ENCODE results near the gene PDCD7. TPM values are rescaled to one million over a fixed set of nuclear protein-coding genes. Genes with fewer than 3 reads are reported as not detected.

PDCD7 gene
- total and polyA plus RNA-seq, 2 of the 4 experiments (the other 2 are of a cell fraction): 4.7 to 12.3 TPM

GRCh38 chr15:65095011-65095746 is 38.4 kb downstream of the PDCD7 start:
- H3K36me3 ChIP-seq (ENCODE audit: control insufficient read depth, insufficient read depth, low read length): peaks cover 20% of the 10 kb centered on the region
- no CpG with 5 or more reads among the region's 5 CpGs for WGBS, 2 experiments (ENCODE audit: extremely low coverage in 2 of 2, insufficient read length in 1 of 2)
- TF ChIP-seq NFE2L2 (IDR thresholded peaks at IDR 0.05; ENCODE audit: low read depth, low read length) (no peak), MAFK (IDR thresholded peaks at IDR 0.05; ENCODE audit: low read depth, low read length) (no peak), RAD21 (IDR thresholded peaks at IDR 0.05; ENCODE audit: low read length) (no peak), CHD1 (IDR thresholded peaks at IDR 0.05; ENCODE audit: low read depth, low read length) (no peak), RCOR1 (IDR thresholded peaks at IDR 0.05; ENCODE audit: insufficient replicate concordance, low read length) (no peak), BHLHE40 (IDR thresholded peaks at IDR 0.05; ENCODE audit: low read depth, low read length) (no peak), FOS (IDR thresholded peaks at IDR 0.05; ENCODE audit: low read depth, low read length) (no peak), POLR2A (IDR thresholded peaks at IDR 0.05; ENCODE audit: low read depth, low read length) (no peak), CTCF (conservative IDR thresholded peaks at IDR 0.05; ENCODE audit: low read depth, low read length) (no peak), RFX5 (IDR thresholded peaks at IDR 0.05; ENCODE audit: low read depth, low read length) (no peak), CEBPB (IDR thresholded peaks at IDR 0.05; ENCODE audit: low read depth, low read length) (no peak), SMC3 (IDR thresholded peaks at IDR 0.05; ENCODE audit: low read depth, low read length) (no peak), MXI1 (IDR thresholded peaks at IDR 0.05; ENCODE audit: borderline replicate concordance, low read depth, low read length) (no peak), MAZ (IDR thresholded peaks at IDR 0.05; ENCODE audit: borderline replicate concordance, low read depth, low read length) (no peak)
- TF ChIP-seq, protein P1, sequence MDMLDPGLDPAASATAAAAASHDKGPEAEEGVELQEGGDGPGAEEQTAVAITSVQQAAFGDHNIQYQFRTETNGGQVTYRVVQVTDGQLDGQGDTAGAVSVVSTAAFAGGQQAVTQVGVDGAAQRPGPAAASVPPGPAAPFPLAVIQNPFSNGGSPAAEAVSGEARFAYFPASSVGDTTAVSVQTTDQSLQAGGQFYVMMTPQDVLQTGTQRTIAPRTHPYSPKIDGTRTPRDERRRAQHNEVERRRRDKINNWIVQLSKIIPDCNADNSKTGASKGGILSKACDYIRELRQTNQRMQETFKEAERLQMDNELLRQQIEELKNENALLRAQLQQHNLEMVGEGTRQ (IDR thresholded peaks at IDR 0.05; ENCODE audit: low read depth, low read length): no peak
- TF ChIP-seq, protein P2, sequence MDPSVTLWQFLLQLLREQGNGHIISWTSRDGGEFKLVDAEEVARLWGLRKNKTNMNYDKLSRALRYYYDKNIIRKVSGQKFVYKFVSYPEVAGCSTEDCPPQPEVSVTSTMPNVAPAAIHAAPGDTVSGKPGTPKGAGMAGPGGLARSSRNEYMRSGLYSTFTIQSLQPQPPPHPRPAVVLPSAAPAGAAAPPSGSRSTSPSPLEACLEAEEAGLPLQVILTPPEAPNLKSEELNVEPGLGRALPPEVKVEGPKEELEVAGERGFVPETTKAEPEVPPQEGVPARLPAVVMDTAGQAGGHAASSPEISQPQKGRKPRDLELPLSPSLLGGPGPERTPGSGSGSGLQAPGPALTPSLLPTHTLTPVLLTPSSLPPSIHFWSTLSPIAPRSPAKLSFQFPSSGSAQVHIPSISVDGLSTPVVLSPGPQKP (IDR thresholded peaks at IDR 0.05; ENCODE audit: borderline replicate concordance, low read depth, low read length): no peak
- intact Hi-C loops (cut with micrococcal nuclease) (no loop called here), in situ Hi-C loops (cut with MboI; ENCODE audit: low sequenced_read_pairs) (no loop called here), dilution Hi-C loops (cut with HindIII; ENCODE audit: low sequenced_read_pairs, unreplicated experiment) (no loop called here)
- H2BK15ac ChIP-seq (ENCODE audit: low read depth, low read length): no peak overlapping the region
- BruUV-seq (replicated peaks): no TSS peak
- H3K9me3 ChIP-seq (ENCODE audit: control insufficient read depth, insufficient read depth, low read length): no peaks in the 10 kb centered on the region
- no peak overlapping the region for H4K5ac ChIP-seq (ENCODE audit: low read depth, low read length)
- DNase-seq: no peak
- no peak overlapping the region for H3K23ac ChIP-seq (ENCODE audit: low read depth, low read length)
- no peak overlapping the region for H2BK20ac ChIP-seq (ENCODE audit: low read depth, low read length)
- H3K4ac ChIP-seq (ENCODE audit: low read depth, low read length): no peak overlapping the region
- no peak overlapping the region for H2AK5ac ChIP-seq (ENCODE audit: low read depth, low read length)
- no peaks in the 10 kb centered on the region for H3K79me1 ChIP-seq (ENCODE audit: low read depth in 1 of 2, low read length in 2 of 2)
- POLR2A ChIA-PET (ENCODE audit: unreplicated experiment): no interaction called here
- peaks cover 10% of the 10 kb centered on the region for H3K4me1 ChIP-seq (ENCODE audit: control insufficient read depth, insufficient read depth, low read length)
- no peak overlapping the region for H3K27ac ChIP-seq (ENCODE audit: insufficient read depth, low read length)
- no peaks in the 10 kb centered on the region for H3K9me1 ChIP-seq (ENCODE audit: insufficient read depth, low read length)
- CTCF ChIA-PET: no interaction called here
- H3K56ac ChIP-seq (ENCODE audit: extremely low read depth, insufficient read depth, low read length): no peak overlapping the region
- no peak overlapping the region for H4K91ac ChIP-seq (ENCODE audit: insufficient read depth, low read depth, low read length)
- H3K9ac ChIP-seq (ENCODE audit: low read depth, low read length): no peak overlapping the region
- H4K20me1 ChIP-seq (ENCODE audit: insufficient read depth, low read length): no peaks in the 10 kb centered on the region; the same call in 1 of the 2 replicates
- no peak overlapping the region for H2AK9ac ChIP-seq (replicated peaks; ENCODE audit: low read depth, low read length, poor library complexity)
- no peak overlapping the region for H2BK120ac ChIP-seq (ENCODE audit: low read depth, low read length)
- ATAC-seq (ENCODE audit: low read depth): no peak; the same call in 1 of the 2 replicates
- no peak overlapping the region for H3K18ac ChIP-seq (ENCODE audit: low read depth, low read length)
- H2BK5ac ChIP-seq (ENCODE audit: low read depth, low read length, poor library complexity, severe bottlenecking): no peak overlapping the region
- no peak overlapping the region for H3K14ac ChIP-seq (replicated peaks; ENCODE audit: low read depth, low read length)
- no peak overlapping the region for H3K4me2 ChIP-seq (ENCODE audit: low read depth, low read length)
- no peak overlapping the region for H4K8ac ChIP-seq (ENCODE audit: low read depth in 2 of 2, low read length in 2 of 2)
- H3K27me3 ChIP-seq (ENCODE audit: control insufficient read depth, insufficient read depth, low read length): no peaks in the 10 kb centered on the region
- H2AFZ ChIP-seq (replicated peaks; ENCODE audit: low read length, poor library complexity): no peak overlapping the region
- no peak overlapping the region for H3K4me3 ChIP-seq (ENCODE audit: insufficient read depth, low read depth, low read length)
